GM23248 (cell line): ENCODE measurements around the gene KRT31. TPM values are rescaled to one million over a fixed set of nuclear protein-coding genes. Genes with fewer than 3 reads are reported as not detected.

Source experiments
- DNase-seq: peaks from one replicate; pipeline ENCODE4 v3.0.0-alpha.2; 2015
- H2AFZ ChIP-seq: fragments of 200-600 bp; sonication (generic); 2 replicates; pipeline ENCODE4 v1.6.1; 2016; ENCODE audit warnings: antibody characterized with exemption
- H3F3A ChIP-seq: fragments of 200-600 bp; sonication (generic); 2 replicates; pipeline ENCODE4 v1.6.1; 2016; ENCODE audit warnings: mild to moderate bottlenecking, antibody characterized with exemption, mixed run types; ENCODE audit not compliant: insufficient read depth
- H3K27ac ChIP-seq: fragments of 200-600 bp; sonication (generic); 2 replicates; pipeline ENCODE4 v1.5.1; 2016; ENCODE audit warnings: mild to moderate bottlenecking
- H3K27me3 ChIP-seq: fragments of 200-600 bp; sonication (generic); replicated peaks from 2 replicates; pipeline ENCODE4 v1.6.1; 2016; ENCODE audit warnings: mild to moderate bottlenecking; ENCODE audit not compliant: insufficient read depth
- H3K36me3 ChIP-seq: fragments of 200-600 bp; sonication (generic); 2 replicates; pipeline ENCODE4 v1.6.1; 2016; ENCODE audit warnings: low read depth, mild to moderate bottlenecking
- H3K4me1 ChIP-seq: fragments of 200-600 bp; sonication (generic); 2 replicates; pipeline ENCODE4 v1.6.1; 2016; ENCODE audit warnings: mild to moderate bottlenecking; ENCODE audit not compliant: insufficient read depth
- H3K4me2 ChIP-seq: fragments of 200-600 bp; sonication (generic); one replicate; pipeline ENCODE4 v1.6.1; 2016; ENCODE audit warnings: mild to moderate bottlenecking; ENCODE audit not compliant: unreplicated experiment
- H3K4me3 ChIP-seq: fragments of 200-600 bp; sonication (generic); 2 replicates; pipeline ENCODE4 v1.5.1; 2016; ENCODE audit warnings: mild to moderate bottlenecking
- H3K79me2 ChIP-seq: fragments of 200-600 bp; sonication (generic); 2 replicates; pipeline ENCODE4 v1.6.1; 2016; ENCODE audit warnings: mild to moderate bottlenecking; ENCODE audit not compliant: insufficient read depth
- H3K9ac ChIP-seq: fragments of 200-600 bp; sonication (generic); 2 replicates; pipeline ENCODE4 v1.6.1; 2016; ENCODE audit warnings: mild to moderate bottlenecking
- H3K9me2 ChIP-seq: fragments of 200-600 bp; sonication (generic); 2 replicates; pipeline ENCODE4 v1.6.1; 2016; ENCODE audit warnings: mixed run types, mild to moderate bottlenecking, moderate library complexity; ENCODE audit not compliant: insufficient read depth
- H3K9me3 ChIP-seq: fragments of 200-600 bp; sonication (generic); one replicate; pipeline ENCODE4 v1.6.1; 2017; ENCODE audit warnings: low read depth
- H4K20me1 ChIP-seq: fragments of 200-600 bp; sonication (generic); 2 replicates; pipeline ENCODE4 v1.6.0; 2016; ENCODE audit not compliant: insufficient read depth
- EZH2 ChIP-seq: fragments of 200-600 bp; sonication (generic); IDR thresholded peaks from 2 replicates; pipeline ENCODE4 v1.6.1; 2018; ENCODE audit warnings: antibody characterized with exemption, mild to moderate bottlenecking; ENCODE audit not compliant: insufficient read depth, poor library complexity, severe bottlenecking
- EZH2phosphoT487 ChIP-seq: fragments of 200-600 bp; sonication (generic); IDR thresholded peaks from 2 replicates; pipeline ENCODE4 v1.6.1; 2018; ENCODE audit warnings: antibody characterized with exemption, moderate library complexity, mild to moderate bottlenecking, low read depth; ENCODE audit not compliant: insufficient read depth
- WGBS, 2 experiments: methylation state at CpG; one replicate each; pipeline ENCODE4 v1.1.6; 2015 to 2017; ENCODE audit warnings: low lambda C conversion rate in 2 of 2, low coverage in 1 of 2; ENCODE audit errors: missing lambda C conversion rate in 2 of 2; 5-methylcytosine and 5-hydroxymethylcytosine counted together
- in situ Hi-C: fragments of 300-500 bp; cut with MboI; formaldehyde crosslinking; loops from 2 replicates; pipeline ENCODE4 v1.15.0; 2020
- polyA plus RNA-seq: library from polyadenylated mRNA; unstranded; fragments of >200 nt; fragmentation: Nextera tagmentation; extraction: Ambion mirVana; gene quantifications from 2 replicates; pipeline ENCODE4 v1.2.1, GENCODE V29; 2016
- total RNA-seq: library from RNA; depleted of rRNA; stranded (reverse); fragments of >200 nt; shearing (Covaris generic); gene quantifications from 2 replicates; pipeline ENCODE4 v1.2.3, GENCODE V29; 2014

KRT31 gene
- total and polyA plus RNA-seq, 2 experiments from 2014 or later, result not detected

GRCh38 chr17:41442739-41443138, 45.3 kb upstream of the KRT31 start:
- H3K27ac ChIP-seq, result no peak overlapping the region
- H3K4me3 ChIP-seq, result no peak overlapping the region
- H4K20me1 ChIP-seq, result no peaks in the 10 kb centered on the region
- peaks cover 7% of the 10 kb centered on the region; the same call in 1 of the 2 replicates for H3K27me3 ChIP-seq
- peak; percentile 84 for DNase-seq
- H3K4me2 ChIP-seq, result no peak overlapping the region
- H3F3A ChIP-seq, result peaks cover 35% of the 10 kb centered on the region
- H3K9ac ChIP-seq, result no peak overlapping the region
- H3K9me2 ChIP-seq, result no peaks in the 10 kb centered on the region
- WGBS, 2 experiments, result 39 to 41% methylated on average over 4 of the region's 4 CpGs
- H3K79me2 ChIP-seq, result no peaks in the 10 kb centered on the region
- no peak for TF ChIP-seq EZH2
- no peak for TF ChIP-seq EZH2phosphoT487
- H2AFZ ChIP-seq, result no peak overlapping the region
- in situ Hi-C loops, result no loop called here
- peaks cover 32% of the 10 kb centered on the region for H3K4me1 ChIP-seq
- no peaks in the 10 kb centered on the region for H3K36me3 ChIP-seq
- no peaks in the 10 kb centered on the region for H3K9me3 ChIP-seq

DNA sequence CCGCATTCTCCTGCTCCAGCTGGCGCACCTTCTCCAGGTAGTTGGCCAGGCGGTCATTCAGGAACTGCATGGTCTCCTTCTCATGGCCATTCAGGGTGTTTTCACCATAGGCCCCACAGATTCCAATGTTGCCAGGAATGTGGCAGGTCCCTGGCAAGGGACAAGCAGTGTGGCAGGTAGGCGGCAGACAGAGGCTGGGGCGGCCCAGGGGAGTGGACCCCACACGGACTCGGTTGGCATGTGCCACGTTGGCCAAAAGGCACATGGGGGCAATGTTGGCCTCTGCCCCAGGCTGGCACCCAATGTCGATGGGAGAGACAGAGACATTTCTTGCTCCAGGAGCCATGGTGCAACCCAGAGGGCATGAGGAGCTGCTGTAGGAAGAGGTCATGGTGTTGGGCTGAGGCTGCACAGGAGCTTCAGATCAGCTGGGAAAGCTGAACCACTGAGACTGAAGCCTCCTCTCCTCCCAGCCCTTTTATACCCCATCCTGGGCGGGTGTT, 43.2 kb upstream of the KRT31 start, which contains the start of gene KRT38:
TSS of gene KRT38 (minus strand) at position 453 of the 503 bp plus-strand sequence. CDS start at position 391, 62 bp downstream.
- no peaks in the 10 kb centered on the region for H4K20me1 ChIP-seq
- H3K4me2 ChIP-seq, result no peak within 1 kb of the TSS
- no peaks in the 10 kb centered on the region for H3K79me2 ChIP-seq
- in situ Hi-C loops, result no loop called here
- H3K4me3 ChIP-seq, result no peak within 1 kb of the TSS
- peaks cover 7% of the 10 kb centered on the region; the same call in 1 of the 2 replicates for H3K27me3 ChIP-seq
- H3K4me1 ChIP-seq, result peaks cover 19% of the 10 kb centered on the region
- peaks cover 24% of the 10 kb centered on the region for H3F3A ChIP-seq
- no peak within 1 kb of the TSS for H3K9ac ChIP-seq
- no peaks in the 10 kb centered on the region for H3K36me3 ChIP-seq
- H3K9me3 ChIP-seq, result no peaks in the 10 kb centered on the region
- WGBS, 2 experiments, result 77 to 83% methylated on average over 10 of the region's 10 CpGs
- TF ChIP-seq EZH2phosphoT487 (no peak), EZH2 (no peak)
- no peaks in the 10 kb centered on the region for H3K9me2 ChIP-seq
- no peak within 1 kb of the TSS for H2AFZ ChIP-seq
- DNase-seq, result no peak
- H3K27ac ChIP-seq, result no peak within 1 kb of the TSS

DNA sequence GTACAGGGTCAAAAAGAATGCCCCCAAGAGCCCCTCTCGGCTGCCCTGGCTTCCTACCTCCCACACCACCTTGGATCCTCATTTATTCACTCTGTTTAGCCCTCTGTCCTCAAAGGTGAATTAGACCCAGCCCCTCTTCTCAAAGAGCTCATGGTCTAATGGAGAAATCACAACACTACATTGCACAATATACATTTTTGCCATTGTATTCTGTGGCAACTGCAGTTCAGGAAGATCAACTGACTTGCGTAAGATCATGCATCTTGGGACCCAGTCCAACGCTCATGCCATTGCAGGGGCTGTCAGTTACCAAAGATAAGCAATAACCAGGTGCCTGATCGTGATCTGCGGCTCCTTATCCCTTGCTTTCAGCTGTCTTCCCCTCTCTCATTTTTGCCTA, 42.0 kb upstream of the KRT31 start:
- WGBS, 2 experiments, result 52 to 59% methylated on average over 5 of the region's 5 CpGs
- H3F3A ChIP-seq, result peaks cover 18% of the 10 kb centered on the region
- H3K9me2 ChIP-seq, result no peaks in the 10 kb centered on the region
- no peaks in the 10 kb centered on the region for H4K20me1 ChIP-seq
- no peaks in the 10 kb centered on the region for H3K79me2 ChIP-seq
- H3K36me3 ChIP-seq, result no peaks in the 10 kb centered on the region
- no peak overlapping the region for H3K4me3 ChIP-seq
- in situ Hi-C loops, result no loop called here
- DNase-seq, result peak; percentile 23
- no peak overlapping the region for H2AFZ ChIP-seq
- no peaks in the 10 kb centered on the region for H3K9me3 ChIP-seq
- peaks cover 7% of the 10 kb centered on the region; the same call in 1 of the 2 replicates for H3K27me3 ChIP-seq
- no peak overlapping the region for H3K4me2 ChIP-seq
- H3K9ac ChIP-seq, result no peak overlapping the region
- no peak for TF ChIP-seq EZH2phosphoT487
- TF ChIP-seq EZH2, result no peak
- H3K4me1 ChIP-seq, result peaks cover 16% of the 10 kb centered on the region
- H3K27ac ChIP-seq, result no peak overlapping the region

- Histone ChIP-seq H3K4me3 (no peak overlapping the region), H3K9ac (no peak overlapping the region), H3K27me3 (peaks cover 7% of the 10 kb centered on the region; the same call in 1 of the 2 replicates), H3K9me3 (no peaks in the 10 kb centered on the region), H3K4me1 (peaks cover 7% of the 10 kb centered on the region), H3K36me3 (no peaks in the 10 kb centered on the region), H3K4me2 (no peak overlapping the region), H3K27ac (no peak overlapping the region), H2AFZ (no peak overlapping the region), H3F3A (peaks cover 6% of the 10 kb centered on the region), H3K9me2 (no peaks in the 10 kb centered on the region), H4K20me1 (no peaks in the 10 kb centered on the region), H3K79me2 (no peaks in the 10 kb centered on the region)
- 78 to 79% methylated on average over 9 of the region's 9 CpGs for WGBS, 2 experiments
- TF ChIP-seq EZH2phosphoT487 (no peak), EZH2 (no peak)
- DNase-seq, result no peak
- in situ Hi-C loops, result no loop called here
Observed at GRCh38 chr17:41437769-41438168, 40.4 kb upstream of the KRT31 start.
